GM11168 (cell line): ENCODE results near the gene KLHL30.

ENCODE experiments used
- in situ Hi-C: fragments of 300-500 bp; cut with MboI; formaldehyde crosslinking; loops from one replicate; pipeline ENCODE4 v1.12.0; 2022; ENCODE audit warnings: low sequenced_read_pairs; ENCODE audit not compliant: unreplicated experiment

KLHL30 gene

GRCh38 chr2:238138331-238139195, at the start of gene KLHL30:
Gene KLHL30, plus strand, starts transcription at chr2:238138668. Its CDS starts 2,087 bp downstream, at chr2:238140755.
- in situ Hi-C loops = no loop called here

- in situ Hi-C loops = no loop called here
Observed at GRCh38 chr2:238090887-238091286, 47.6 kb upstream of the KLHL30 start.

- in situ Hi-C loops = no loop called here
Observed at GRCh38 chr2:238091436-238092060, 46.9 kb upstream of the KLHL30 start.

- in situ Hi-C loops = no loop called here
Observed at GRCh38 chr2:238092486-238093035, 45.9 kb upstream of the KLHL30 start.

GRCh38 chr2:238093181-238094140, 45.0 kb upstream of the KLHL30 start:
- in situ Hi-C loops = no loop called here

GRCh38 chr2:238094438-238095022, 43.9 kb upstream of the KLHL30 start:
- in situ Hi-C loops = no loop called here

GRCh38 chr2:238095143-238095542, 43.3 kb upstream of the KLHL30 start:
- in situ Hi-C loops = no loop called here

- in situ Hi-C loops = no loop called here
Observed at GRCh38 chr2:238096311-238097011, 42.0 kb upstream of the KLHL30 start.

- in situ Hi-C loops = no loop called here
Observed at GRCh38 chr2:238097201-238097987, 41.1 kb upstream of the KLHL30 start.

- in situ Hi-C loops = no loop called here
Observed at GRCh38 chr2:238097988-238098871, 40.2 kb upstream of the KLHL30 start.

- in situ Hi-C loops = no loop called here
Observed at GRCh38 chr2:238098901-238099713, 39.4 kb upstream of the KLHL30 start.

- in situ Hi-C loops = no loop called here
Observed at GRCh38 chr2:238099714-238100048, 38.8 kb upstream of the KLHL30 start.

GRCh38 chr2:238100049-238100820, 38.2 kb upstream of the KLHL30 start, which contains the start of gene ESPNL:
Gene ESPNL, plus strand, starts transcription at chr2:238100340. Its CDS starts 80 bp downstream, at chr2:238100420.
- in situ Hi-C loops = no loop called here

- in situ Hi-C loops = no loop called here
Observed at GRCh38 chr2:238100821-238101771, 37.4 kb upstream of the KLHL30 start.
